HepG2 (cell line): Measurements from ENCODE around the gene PPP2R2B.

Source experiments
- CEBPB ChIP-seq: IDR thresholded peaks from 2 replicates; pipeline ENCODE4 v1.6.1; 2011; ENCODE audit warnings: low read depth, low read length, improper control_type of control experiment, borderline replicate concordance
- CTCF ChIP-seq: sonication (generic); formaldehyde crosslinking; IDR thresholded peaks from 2 replicates; pipeline ENCODE4 v1.5.0; 2020; ENCODE audit warnings: mild to moderate bottlenecking, missing genetic modification reagents, moderate library complexity
- EP300 ChIP-seq, 3 experiments: sonication (generic) in 1 of 3; formaldehyde crosslinking in 1 of 3; IDR thresholded peaks; 2 replicates each; pipeline versions ENCODE4 v1.5.1 to v1.6.1; 2011 to 2020; ENCODE audit warnings: low read depth in 2 of 3, low read length in 2 of 3, borderline replicate concordance in 1 of 3, improper control_type of control experiment in 1 of 3, mild to moderate bottlenecking in 1 of 3, missing genetic modification reagents in 1 of 3, moderate library complexity in 1 of 3
- HDAC2 ChIP-seq: sonication (generic); formaldehyde crosslinking; IDR thresholded peaks from 2 replicates; pipeline ENCODE4 v1.4.0; 2020; ENCODE audit warnings: missing genetic modification reagents
- JUNB ChIP-seq: sonication (generic); formaldehyde crosslinking; IDR thresholded peaks from 2 replicates; pipeline ENCODE4 v1.8.0; 2022; ENCODE audit warnings: missing genetic modification reagents, mild to moderate bottlenecking, borderline replicate concordance
- PHF8 ChIP-seq: sonication (generic); formaldehyde crosslinking; IDR thresholded peaks from 2 replicates; pipeline ENCODE4 v1.5.0; 2020; ENCODE audit warnings: missing genetic modification reagents
- RNF2 ChIP-seq: fragments of 450-650 bp; conservative IDR thresholded peaks from 2 replicates; pipeline ENCODE4 v1.6.1; 2016; ENCODE audit warnings: low read depth
- ZNF138 ChIP-seq: sonication (generic); formaldehyde crosslinking; IDR thresholded peaks from 2 replicates; pipeline ENCODE4 v1.5.0; 2020; ENCODE audit warnings: mild to moderate bottlenecking, low read depth, missing genetic modification reagents
- ZNF629 ChIP-seq: sonication (generic); formaldehyde crosslinking; conservative IDR thresholded peaks from 2 replicates; pipeline ENCODE4 v1.5.0; 2020; ENCODE audit warnings: missing genetic modification reagents

- no peak for TF ChIP-seq PHF8 (CRISPR knock-in tag)
- TF ChIP-seq ZNF138 (CRISPR knock-in tag): no peak
- no peak for TF ChIP-seq ZNF629 (CRISPR knock-in tag)
- no peak for TF ChIP-seq JUNB (CRISPR knock-in tag)
- no peak for TF ChIP-seq RNF2
- no peak for TF ChIP-seq EP300 (IDR thresholded peaks at IDR 0.05; ENCODE audit: low read depth in 2 of 2, low read length in 2 of 2)
- TF ChIP-seq EP300 (CRISPR knock-in tag; IDR thresholded peaks at IDR 0.05; ENCODE audit: borderline replicate concordance): no peak
- TF ChIP-seq CTCF (CRISPR knock-in tag): no peak
- no peak for TF ChIP-seq CEBPB
- no peak for TF ChIP-seq HDAC2 (CRISPR knock-in tag)
These were observed 11.5 kb upstream of the PPP2R2B start for GRCh38 chr5:146890066-146890465.
